ENCODE measurements around the gene SLC10A7. TPM values are rescaled to one million over a fixed set of nuclear protein-coding genes. Genes with fewer than 3 reads are reported as not detected.

Gene SLC10A7
- total RNA-seq, 4 donors from 2014 or later, result 10.1 to 24.5 (median 11.7) TPM

DNA sequence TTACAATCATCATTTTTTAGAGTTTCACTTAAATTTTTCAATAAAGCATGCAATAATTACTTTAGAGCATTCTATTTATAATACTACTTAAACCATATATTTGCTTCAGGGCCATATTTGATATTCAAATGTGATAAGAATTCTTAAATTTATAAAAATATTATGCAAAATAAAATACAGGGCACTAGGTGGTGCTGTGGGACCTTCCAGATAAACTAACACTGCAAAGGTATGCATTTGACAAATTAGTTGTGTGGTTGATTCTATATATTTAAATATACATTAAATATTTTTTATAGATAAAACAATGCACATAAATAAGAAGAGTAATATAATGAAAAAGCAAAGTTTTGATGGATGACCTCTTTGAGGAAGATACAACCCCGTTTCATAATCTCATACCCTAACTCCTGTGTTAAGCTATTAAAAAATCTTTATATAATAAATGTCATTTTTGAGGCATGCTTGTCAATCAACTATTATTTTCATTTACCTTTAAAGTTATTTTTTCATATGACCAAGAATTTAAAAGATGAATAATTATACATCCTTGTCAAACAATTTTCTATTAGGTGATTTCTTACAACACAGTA, 179.0 kb downstream of the SLC10A7 start:
- TF ChIP-seq POLR2AphosphoS5 (IDR thresholded peaks at IDR 0.05) (no peak), EP300 (IDR thresholded peaks at IDR 0.05) (no peak), CTCF (IDR thresholded peaks at IDR 0.05) (peak in 1 of 2 donors; percentile 39), POLR2A (IDR thresholded peaks at IDR 0.05) (no peak)
- Histone ChIP-seq H3K9me3 (no peaks in the 10 kb centered on the region), H3K4me1 (no peaks in the 10 kb centered on the region), H3K4me3 (no peak overlapping the region), H3K36me3 (no peaks in the 10 kb centered on the region), H3K27ac (no peak overlapping the region), H3K27me3 (no peaks in the 10 kb centered on the region)
- WGBS, result 81% methylated on average over 1 of the region's 1 CpG
- DNase-seq (ENCODE audit: low spot score in 2 of 2), result no peak

DNA sequence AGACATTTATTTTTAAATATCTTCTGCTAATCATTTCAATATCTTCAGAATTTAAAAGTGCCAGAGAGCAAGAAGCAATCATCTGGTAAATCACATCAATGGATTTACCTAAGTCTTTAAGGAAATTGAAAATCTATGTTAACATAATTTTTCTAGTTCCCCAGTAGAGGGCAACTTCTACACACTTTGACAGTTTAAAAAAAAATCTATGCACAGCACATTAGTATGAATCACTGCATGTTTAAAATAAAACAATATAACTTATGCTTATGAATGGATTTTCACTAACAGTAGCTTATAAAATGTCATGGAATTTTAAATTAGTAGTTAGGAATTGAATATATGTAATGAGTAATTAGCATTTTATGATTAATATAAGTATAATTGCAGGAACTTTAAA, 180.9 kb downstream of the SLC10A7 start:
- no peak overlapping the region for H3K4me3 ChIP-seq
- no peaks in the 10 kb centered on the region for H3K9me3 ChIP-seq
- H3K4me1 ChIP-seq, result peaks cover 8% of the 10 kb centered on the region
- TF ChIP-seq POLR2A (IDR thresholded peaks at IDR 0.05), result no peak
- no peak for TF ChIP-seq EP300 (IDR thresholded peaks at IDR 0.05)
- no peaks in the 10 kb centered on the region for H3K27me3 ChIP-seq
- no peak for DNase-seq (ENCODE audit: low spot score in 2 of 2)
- no peaks in the 10 kb centered on the region for H3K36me3 ChIP-seq
- H3K27ac ChIP-seq, result no peak overlapping the region

DNA sequence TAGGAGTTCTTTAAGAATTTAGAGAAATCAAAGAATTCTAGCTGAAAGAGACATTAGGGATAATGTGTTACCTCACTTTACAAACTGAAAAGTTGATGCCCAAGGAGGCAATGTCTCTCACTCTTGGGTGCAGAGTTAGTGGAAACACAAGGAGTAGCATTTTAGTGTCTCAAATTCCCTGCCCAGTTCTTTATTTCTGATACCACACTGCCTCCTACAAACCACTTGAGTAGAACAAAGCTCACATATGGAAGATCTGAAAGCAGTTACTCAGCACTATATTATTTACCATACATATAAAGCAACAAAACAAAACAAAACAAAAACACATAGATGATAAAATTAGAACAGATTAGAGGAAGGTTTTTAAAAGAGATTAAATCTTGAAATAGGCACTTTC, 183.2 kb downstream of the SLC10A7 start:
- Histone ChIP-seq H3K4me1 (peaks cover 18% of the 10 kb centered on the region), H3K27me3 (no peaks in the 10 kb centered on the region), H3K9me3 (no peaks in the 10 kb centered on the region), H3K4me3 (no peak overlapping the region), H3K36me3 (no peaks in the 10 kb centered on the region), H3K27ac (no peak overlapping the region)
- TF ChIP-seq POLR2AphosphoS5 (IDR thresholded peaks at IDR 0.05) (no peak), POLR2A (IDR thresholded peaks at IDR 0.05) (no peak), CTCF (IDR thresholded peaks at IDR 0.05) (no peak), EP300 (IDR thresholded peaks at IDR 0.05) (no peak)
- DNase-seq (ENCODE audit: low spot score in 2 of 2), result no peak

DNA sequence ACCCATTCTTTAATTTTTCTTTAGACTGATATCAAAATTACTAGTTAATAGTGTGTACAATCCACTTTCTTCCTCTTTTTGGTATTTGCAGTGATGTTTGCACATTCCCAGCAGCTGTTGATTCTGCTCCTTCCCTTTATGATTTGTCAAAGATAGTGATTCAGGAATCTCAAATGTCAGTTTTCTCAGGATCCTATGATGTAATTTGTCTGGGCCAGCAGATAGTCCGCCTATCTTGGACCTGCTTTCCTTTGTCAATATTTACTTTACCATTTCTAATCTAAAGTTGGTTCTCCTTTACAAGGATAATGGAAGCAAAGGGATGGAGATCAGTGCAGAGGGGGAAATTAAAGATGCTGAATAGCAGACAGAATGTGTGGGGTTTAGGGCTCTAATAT, 185.3 kb downstream of the SLC10A7 start:
- 59% methylated on average over 1 of the region's 1 CpG for WGBS
- H3K4me1 ChIP-seq, result peaks cover 18% of the 10 kb centered on the region
- no peaks in the 10 kb centered on the region for H3K27me3 ChIP-seq
- no peak for DNase-seq (ENCODE audit: low spot score in 2 of 2)
- no peak overlapping the region for H3K4me3 ChIP-seq
- no peaks in the 10 kb centered on the region for H3K9me3 ChIP-seq
- TF ChIP-seq EP300 (IDR thresholded peaks at IDR 0.05), result no peak
- TF ChIP-seq CTCF (IDR thresholded peaks at IDR 0.05), result no peak
- no peak for TF ChIP-seq POLR2A (IDR thresholded peaks at IDR 0.05)
- TF ChIP-seq POLR2AphosphoS5 (IDR thresholded peaks at IDR 0.05), result no peak
- no peak overlapping the region for H3K27ac ChIP-seq
- no peaks in the 10 kb centered on the region for H3K36me3 ChIP-seq

DNA sequence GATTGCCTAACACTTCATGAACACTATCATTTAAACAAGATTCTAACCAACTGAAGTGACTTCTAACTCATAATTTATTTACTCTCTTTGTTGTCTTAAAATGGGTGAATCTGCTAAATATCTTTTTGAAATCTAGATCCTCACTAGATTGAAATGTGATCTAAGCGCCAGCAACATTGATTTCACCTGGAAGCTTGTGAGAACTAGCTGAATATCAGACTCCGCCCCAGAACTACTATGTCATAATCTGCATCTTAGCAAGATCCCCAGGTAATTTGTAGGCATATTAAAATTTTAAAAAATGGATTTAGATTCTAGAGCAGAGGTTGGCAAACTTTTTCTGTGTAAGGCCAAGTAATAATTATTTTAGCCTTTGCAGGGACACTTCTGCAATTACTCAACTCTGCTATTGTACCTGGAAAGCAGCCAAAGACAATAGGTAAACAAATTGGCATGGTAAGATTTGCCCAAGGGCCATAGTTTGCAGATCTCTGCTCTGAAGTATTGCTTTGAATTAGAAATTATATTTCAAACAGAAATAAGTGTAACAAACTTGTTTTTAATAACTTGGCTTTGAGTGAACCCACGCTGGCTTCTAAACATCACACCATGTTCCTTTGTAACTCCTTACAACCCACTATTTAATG, 185.9 kb downstream of the SLC10A7 start:
- 56% methylated on average over 3 of the region's 3 CpGs for WGBS
- TF ChIP-seq POLR2AphosphoS5 (IDR thresholded peaks at IDR 0.05) (no peak), EP300 (IDR thresholded peaks at IDR 0.05) (no peak), CTCF (IDR thresholded peaks at IDR 0.05) (no peak), POLR2A (IDR thresholded peaks at IDR 0.05) (no peak)
- no peak for DNase-seq (ENCODE audit: low spot score in 2 of 2)
- no peaks in the 10 kb centered on the region for H3K27me3 ChIP-seq
- H3K4me3 ChIP-seq, result no peak overlapping the region
- peaks cover 18% of the 10 kb centered on the region for H3K4me1 ChIP-seq
- H3K27ac ChIP-seq, result no peak overlapping the region
- H3K9me3 ChIP-seq, result no peaks in the 10 kb centered on the region
- H3K36me3 ChIP-seq, result no peaks in the 10 kb centered on the region
